HepG2 (cell line): ENCODE results near the gene CBX2. TPM values are rescaled to one million over a fixed set of nuclear protein-coding genes. Genes with fewer than 3 reads are reported as not detected.

ENCODE experiments used
- ARNT ChIP-seq: fragments of 450-650 bp; IDR thresholded peaks from 2 replicates; pipeline ENCODE4 v1.6.1; 2017
- DMAP1 ChIP-seq: IDR thresholded peaks from 2 replicates; pipeline ENCODE4 v1.6.1; 2016
- ETV6 ChIP-seq: sonication (generic); formaldehyde crosslinking; conservative IDR thresholded peaks from 2 replicates; pipeline ENCODE4 v1.4.0; 2020; ENCODE audit warnings: missing genetic modification reagents
- HMG20A ChIP-seq: IDR thresholded peaks from 2 replicates; pipeline ENCODE4 v1.6.1; 2016; ENCODE audit warnings: borderline replicate concordance
- HNRNPUL1 ChIP-seq: fragments of 200-400 bp; formaldehyde crosslinking; IDR thresholded peaks from 2 replicates; pipeline ENCODE4 v1.6.1; 2017; ENCODE audit warnings: low read depth, mild to moderate bottlenecking, low read length, moderate library complexity
- KDM4B ChIP-seq: sonication (generic); formaldehyde crosslinking; IDR thresholded peaks from 2 replicates; pipeline ENCODE4 v1.4.0; 2020; ENCODE audit warnings: missing genetic modification reagents
- KMT2B ChIP-seq: IDR thresholded peaks from 2 replicates; pipeline ENCODE4 v1.6.1; 2016; ENCODE audit warnings: missing genetic modification reagents, missing compliant biosample characterization
- MATR3 ChIP-seq: sonication (generic); formaldehyde crosslinking; IDR thresholded peaks from 2 replicates; pipeline ENCODE4 v1.4.0; 2020; ENCODE audit warnings: missing genetic modification reagents
- MXI1 ChIP-seq: IDR thresholded peaks from 3 replicates; pipeline ENCODE4 v1.6.1; 2012; ENCODE audit warnings: low read depth, low read length, inconsistent platforms, borderline replicate concordance
- MYC ChIP-seq: sonication (generic); formaldehyde crosslinking; IDR thresholded peaks from 2 replicates; pipeline ENCODE4 v1.9.0; 2021; ENCODE audit warnings: missing genetic modification reagents, borderline replicate concordance
- MZF1 ChIP-seq: sonication (generic); formaldehyde crosslinking; IDR thresholded peaks from 2 replicates; pipeline ENCODE4 v1.8.1; 2023; ENCODE audit warnings: mild to moderate bottlenecking, missing genetic modification reagents, borderline replicate concordance
- PLRG1 ChIP-seq: fragments of 450-650 bp; conservative IDR thresholded peaks from 2 replicates; pipeline ENCODE4 v1.6.1; 2016
- RAD21 ChIP-seq: fragments of 450-650 bp; formaldehyde crosslinking; IDR thresholded peaks from 2 replicates; pipeline ENCODE4 v1.5.0; 2020; ENCODE audit warnings: mild to moderate bottlenecking
- SPEN ChIP-seq: sonication (generic); formaldehyde crosslinking; IDR thresholded peaks from 2 replicates; pipeline ENCODE4 v1.5.1; 2020; ENCODE audit warnings: low read depth, mild to moderate bottlenecking, missing genetic modification reagents
- SSRP1 ChIP-seq: IDR thresholded peaks from 2 replicates; pipeline ENCODE4 v1.6.1; 2016; ENCODE audit warnings: control low read depth
- TBL1XR1 ChIP-seq: fragments of 150-350 bp; IDR thresholded peaks from 2 replicates; pipeline ENCODE4 v1.6.1; 2014; ENCODE audit warnings: borderline replicate concordance, low read length; ENCODE audit not compliant: partially characterized antibody
- ZNF337 ChIP-seq: sonication (generic); formaldehyde crosslinking; IDR thresholded peaks from 2 replicates; pipeline ENCODE4 v1.5.1; 2020; ENCODE audit warnings: missing genetic modification reagents, low read depth, mild to moderate bottlenecking, borderline replicate concordance
- ZNF530 ChIP-seq: sonication (generic); formaldehyde crosslinking; IDR thresholded peaks from 2 replicates; pipeline ENCODE4 v1.5.0; 2020; ENCODE audit warnings: low read depth, mild to moderate bottlenecking, missing genetic modification reagents
- ZNF552 ChIP-seq: sonication (generic); formaldehyde crosslinking; IDR thresholded peaks from 2 replicates; pipeline ENCODE4 v1.9.0; 2022; ENCODE audit warnings: missing genetic modification reagents, mild to moderate bottlenecking, borderline replicate concordance
- ZZZ3 ChIP-seq: sonication (generic); formaldehyde crosslinking; IDR thresholded peaks from 2 replicates; pipeline ENCODE4 v1.4.0; 2020; ENCODE audit warnings: missing genetic modification reagents, mild to moderate bottlenecking, borderline replicate concordance
- polyA plus RNA-seq, 8 experiments: library from polyadenylated mRNA; depleted of rRNA in 3 of 8; stranded (reverse) in 7 of 8; unstranded in 1 of 8; fragments of >200 nt; fragmentation: Illumina TruSeq in 4 of 8; extraction: Trizol in 4 of 8; gene quantifications; 2 replicates each; pipeline versions ENCODE4 v1.2.1 to v1.2.3, GENCODE V29; 2011 to 2016; ENCODE audit warnings: low read depth in 4 of 8, missing spikeins in 1 of 8, mixed read lengths in 1 of 8; ENCODE audit not compliant: insufficient read depth in 1 of 8
- total RNA-seq, 5 experiments: library from RNA; depleted of rRNA; stranded (reverse); fragments of >200 nt; fragmentation: Illumina TruSeq; extraction: Trizol; gene quantifications; 2 replicates each; pipeline ENCODE4 v1.2.3, GENCODE V29; 2016; ENCODE audit warnings: low read depth in 1 of 5
- TF ChIP-seq, protein P1 (sequence below): conservative IDR thresholded peaks from 2 replicates; pipeline ENCODE4 v1.6.1; 2018; ENCODE audit warnings: missing genetic modification reagents
- TF ChIP-seq, protein P2 (sequence below): sonication (generic); formaldehyde crosslinking; IDR thresholded peaks from 2 replicates; pipeline ENCODE4 v1.5.1; 2020; ENCODE audit warnings: missing genetic modification reagents, mild to moderate bottlenecking, borderline replicate concordance
- TF ChIP-seq, protein P3 (sequence below): sonication (generic); formaldehyde crosslinking; IDR thresholded peaks from 2 replicates; pipeline ENCODE4 v1.4.0; 2020; ENCODE audit warnings: mild to moderate bottlenecking, missing genetic modification reagents
- TF ChIP-seq, protein P4 (sequence below): sonication (generic); formaldehyde crosslinking; IDR thresholded peaks from 2 replicates; pipeline ENCODE4 v1.8.0; 2023; ENCODE audit warnings: mild to moderate bottlenecking, missing genetic modification reagents
- TF ChIP-seq, protein P5 (sequence below): sonication (generic); formaldehyde crosslinking; conservative IDR thresholded peaks from 2 replicates; pipeline ENCODE4 v1.8.0; 2022; ENCODE audit warnings: low read depth, missing genetic modification reagents

Gene CBX2
- total and polyA plus RNA-seq, 2 of the 13 experiments (the other 11 are each of a cell fraction or from before 2014, with no cell fraction given), result 14.5 to 31.1 TPM

DNA sequence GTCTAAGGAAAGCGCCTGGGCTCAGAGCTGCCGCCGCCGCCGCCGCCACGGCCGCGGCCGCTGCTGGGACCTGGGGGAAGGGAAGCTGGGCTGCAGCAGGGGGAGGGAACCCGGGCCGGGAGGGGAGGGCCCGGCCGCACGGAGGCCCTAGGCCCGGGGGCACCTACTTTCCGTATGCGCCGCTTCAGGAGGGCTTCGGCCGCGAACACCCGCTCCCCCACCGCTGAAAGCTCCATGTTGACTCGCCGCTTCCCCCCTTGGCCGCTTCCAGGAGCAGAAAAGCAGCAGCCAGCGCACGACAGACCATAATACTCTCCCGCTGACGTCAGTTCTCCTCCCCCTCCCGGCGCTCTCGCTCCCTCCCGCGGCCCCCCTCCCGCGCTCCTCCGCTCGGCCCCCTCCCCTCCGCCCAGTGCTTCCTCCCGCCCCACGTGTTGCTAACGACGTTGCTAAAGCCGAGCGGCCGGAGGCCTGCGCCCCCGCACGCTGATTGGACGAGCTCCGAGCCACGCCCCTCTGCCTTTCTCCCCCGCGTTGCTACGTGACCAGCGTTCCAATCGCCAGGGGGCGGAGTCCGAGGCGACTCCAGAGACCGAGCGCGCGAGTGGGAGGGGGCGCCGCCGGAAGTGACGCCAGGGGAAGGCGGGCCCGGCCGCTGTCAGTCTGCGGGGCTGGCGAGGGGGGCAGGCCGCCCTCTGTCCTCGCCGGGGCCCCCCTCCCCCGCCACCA is 19.0 kb downstream of the CBX2 start, which contains the start of gene CBX8 (continued):
- no peak for TF ChIP-seq KDM4B (CRISPR knock-in tag)
- TF ChIP-seq MYC (CRISPR knock-in tag), result 0 out of 2 replicates have a peak, but pooled peaks have one; percentile 25
- peak; percentile 69; the same call in 1 of the 2 replicates for TF ChIP-seq KMT2B
- TF ChIP-seq ARNT, result no peak
- TF ChIP-seq SPEN, result peak; percentile 89
- TF ChIP-seq TBL1XR1, result no peak
- no peak for TF ChIP-seq ZNF552 (CRISPR knock-in tag)
- no peak for TF ChIP-seq PLRG1
- TF ChIP-seq DMAP1 (CRISPR knock-in tag), result peak; percentile 65
- no peak for TF ChIP-seq ZNF337 (CRISPR knock-in tag)
- TF ChIP-seq, protein P1, sequence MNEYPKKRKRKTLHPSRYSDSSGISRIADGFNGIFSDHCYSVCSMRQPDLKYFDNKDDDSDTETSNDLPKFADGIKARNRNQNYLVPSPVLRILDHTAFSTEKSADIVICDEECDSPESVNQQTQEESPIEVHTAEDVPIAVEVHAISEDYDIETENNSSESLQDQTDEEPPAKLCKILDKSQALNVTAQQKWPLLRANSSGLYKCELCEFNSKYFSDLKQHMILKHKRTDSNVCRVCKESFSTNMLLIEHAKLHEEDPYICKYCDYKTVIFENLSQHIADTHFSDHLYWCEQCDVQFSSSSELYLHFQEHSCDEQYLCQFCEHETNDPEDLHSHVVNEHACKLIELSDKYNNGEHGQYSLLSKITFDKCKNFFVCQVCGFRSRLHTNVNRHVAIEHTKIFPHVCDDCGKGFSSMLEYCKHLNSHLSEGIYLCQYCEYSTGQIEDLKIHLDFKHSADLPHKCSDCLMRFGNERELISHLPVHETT (CRISPR knock-in tag), result no peak; the same call in 1 of the 2 replicates
- no peak for TF ChIP-seq MATR3 (CRISPR knock-in tag)
- TF ChIP-seq, protein P2, sequence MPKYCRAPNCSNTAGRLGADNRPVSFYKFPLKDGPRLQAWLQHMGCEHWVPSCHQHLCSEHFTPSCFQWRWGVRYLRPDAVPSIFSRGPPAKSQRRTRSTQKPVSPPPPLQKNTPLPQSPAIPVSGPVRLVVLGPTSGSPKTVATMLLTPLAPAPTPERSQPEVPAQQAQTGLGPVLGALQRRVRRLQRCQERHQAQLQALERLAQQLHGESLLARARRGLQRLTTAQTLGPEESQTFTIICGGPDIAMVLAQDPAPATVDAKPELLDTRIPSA (CRISPR knock-in tag), result peak; percentile 84
- no peak for TF ChIP-seq ETV6
- TF ChIP-seq MZF1 (CRISPR knock-in tag), result no peak
- TF ChIP-seq, protein P3, sequence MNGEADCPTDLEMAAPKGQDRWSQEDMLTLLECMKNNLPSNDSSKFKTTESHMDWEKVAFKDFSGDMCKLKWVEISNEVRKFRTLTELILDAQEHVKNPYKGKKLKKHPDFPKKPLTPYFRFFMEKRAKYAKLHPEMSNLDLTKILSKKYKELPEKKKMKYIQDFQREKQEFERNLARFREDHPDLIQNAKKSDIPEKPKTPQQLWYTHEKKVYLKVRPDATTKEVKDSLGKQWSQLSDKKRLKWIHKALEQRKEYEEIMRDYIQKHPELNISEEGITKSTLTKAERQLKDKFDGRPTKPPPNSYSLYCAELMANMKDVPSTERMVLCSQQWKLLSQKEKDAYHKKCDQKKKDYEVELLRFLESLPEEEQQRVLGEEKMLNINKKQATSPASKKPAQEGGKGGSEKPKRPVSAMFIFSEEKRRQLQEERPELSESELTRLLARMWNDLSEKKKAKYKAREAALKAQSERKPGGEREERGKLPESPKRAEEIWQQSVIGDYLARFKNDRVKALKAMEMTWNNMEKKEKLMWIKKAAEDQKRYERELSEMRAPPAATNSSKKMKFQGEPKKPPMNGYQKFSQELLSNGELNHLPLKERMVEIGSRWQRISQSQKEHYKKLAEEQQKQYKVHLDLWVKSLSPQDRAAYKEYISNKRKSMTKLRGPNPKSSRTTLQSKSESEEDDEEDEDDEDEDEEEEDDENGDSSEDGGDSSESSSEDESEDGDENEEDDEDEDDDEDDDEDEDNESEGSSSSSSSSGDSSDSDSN, result peak; percentile 39; the same call in 1 of the 2 replicates
- TF ChIP-seq HMG20A (CRISPR knock-in tag), result no peak
- TF ChIP-seq, protein P4, sequence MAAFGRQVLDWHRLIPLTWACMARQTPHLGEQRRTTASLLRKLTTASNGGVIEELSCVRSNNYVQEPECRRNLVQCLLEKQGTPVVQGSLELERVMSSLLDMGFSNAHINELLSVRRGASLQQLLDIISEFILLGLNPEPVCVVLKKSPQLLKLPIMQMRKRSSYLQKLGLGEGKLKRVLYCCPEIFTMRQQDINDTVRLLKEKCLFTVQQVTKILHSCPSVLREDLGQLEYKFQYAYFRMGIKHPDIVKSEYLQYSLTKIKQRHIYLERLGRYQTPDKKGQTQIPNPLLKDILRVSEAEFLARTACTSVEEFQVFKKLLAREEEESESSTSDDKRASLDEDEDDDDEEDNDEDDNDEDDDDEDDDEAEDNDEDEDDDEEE (CRISPR knock-in tag), result no peak
- TF ChIP-seq ZZZ3, result 0 out of 2 replicates have a peak, but pooled peaks have one; percentile 13
- no peak for TF ChIP-seq ZNF530
- TF ChIP-seq, protein P5, sequence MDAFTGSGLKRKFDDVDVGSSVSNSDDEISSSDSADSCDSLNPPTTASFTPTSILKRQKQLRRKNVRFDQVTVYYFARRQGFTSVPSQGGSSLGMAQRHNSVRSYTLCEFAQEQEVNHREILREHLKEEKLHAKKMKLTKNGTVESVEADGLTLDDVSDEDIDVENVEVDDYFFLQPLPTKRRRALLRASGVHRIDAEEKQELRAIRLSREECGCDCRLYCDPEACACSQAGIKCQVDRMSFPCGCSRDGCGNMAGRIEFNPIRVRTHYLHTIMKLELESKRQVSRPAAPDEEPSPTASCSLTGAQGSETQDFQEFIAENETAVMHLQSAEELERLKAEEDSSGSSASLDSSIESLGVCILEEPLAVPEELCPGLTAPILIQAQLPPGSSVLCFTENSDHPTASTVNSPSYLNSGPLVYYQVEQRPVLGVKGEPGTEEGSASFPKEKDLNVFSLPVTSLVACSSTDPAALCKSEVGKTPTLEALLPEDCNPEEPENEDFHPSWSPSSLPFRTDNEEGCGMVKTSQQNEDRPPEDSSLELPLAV (CRISPR knock-in tag), result no peak
- peak; percentile 93; the same call in 2 of the 3 replicates for TF ChIP-seq MXI1
- peak; percentile 74 for TF ChIP-seq RAD21
- TF ChIP-seq SSRP1 (CRISPR knock-in tag), result no peak
- peak; percentile 26; the same call in 1 of the 2 replicates for TF ChIP-seq HNRNPUL1
